Pancreas (tissue), 10 donors: ENCODE measurements around the gene NR5A2. TPM values are rescaled to one million over a fixed set of nuclear protein-coding genes. Genes with fewer than 3 reads are reported as not detected.

Experiments
- ATAC-seq, 4 donors: fragments of 200-7000 bp; cut with Tn5 transposase; one replicate each; pipeline versions ENCODE4 v1.8.0 to v1.9.1; 2020; ENCODE audit warnings: mild to moderate bottlenecking in 4 of 4, moderate library complexity in 4 of 4
- DNase-seq, 6 donors: peaks; one replicate each; pipeline ENCODE4 v3.0.0-alpha.2; 2020
- FAIRE-seq: peaks from 2 replicates; lab custom pipeline; 2012; peaks lifted over from hg19 to GRCh38; lab: Jason Lieb, UNC
- H3K27ac ChIP-seq, 4 donors: fragments of 200-600 bp; sonication (generic); 1 replicate in 3 of 4; 2 replicates in 1 of 4; pipeline versions ENCODE4 v1.5.0 to v1.8.0; 2020
- H3K27me3 ChIP-seq, 4 donors: fragments of 200-600 bp; one replicate each; pipeline ENCODE4 v1.8.0; 2021
- H3K36me3 ChIP-seq, 3 donors: fragments of 200-600 bp; sonication (generic) in 1 of 3; one replicate each; pipeline versions ENCODE4 v1.5.0 to v1.8.0; 2020 to 2021
- H3K4me1 ChIP-seq, 3 donors: fragments of 200-600 bp; one replicate each; pipeline ENCODE4 v1.8.0; 2021
- H3K4me3 ChIP-seq, 4 donors: fragments of 200-600 bp; sonication (generic) in 2 of 4; one replicate each; pipeline versions ENCODE4 v1.5.0 to v1.8.0; 2020 to 2021
- H3K9me3 ChIP-seq, 4 donors: fragments of 200-600 bp; one replicate each; pipeline ENCODE4 v1.8.0; 2021
- WGBS, 2 donors: extraction: QIAGEN DNeasy Blood & Tissue Kit; methylation state at CpG; one replicate each; pipeline ENCODE4 v1.1.7; 2013; 5-methylcytosine and 5-hydroxymethylcytosine counted together
- intact Hi-C, 3 donors: fragments of 100-400 bp; cut with DNase I; formaldehyde crosslinking; loops; one replicate each; pipeline versions ENCODE4 v1.11.1 to v1.14.2; 2022
- polyA plus RNA-seq, 2 donors: library from polyadenylated mRNA; stranded (reverse); fragments of 200-250 nt; gene quantifications; one replicate each; pipeline ENCODE4 v1.2.3, GENCODE V29; 2013
- total RNA-seq, 6 donors: library from RNA; stranded (reverse); fragmentation: NEBNext Ultra II Directional in 4 of 6; extraction: Animal tissue kit (Norgen Biotek cat#: 25700) in 4 of 6; gene quantifications; one replicate each; pipeline versions ENCODE4 v1.2.1 to v1.2.4, GENCODE V29; 2021 to 2023
- TF ChIP-seq, protein P1 (sequence below), 4 donors: fragments of 200-600 bp; sonication (generic) in 3 of 4; IDR thresholded peaks; one replicate each; pipeline versions ENCODE4 v1.5.0 to v1.8.0; 2021; ENCODE audit warnings: antibody characterized with exemption in 4 of 4
- donor health status: healthy with polysubstance abuse.
- donor health status: DM: no; HTN: no; CAD: no; lungs with moderate emphysema.
- donor health status: DM: no; HTN: no; CAD: no.
- donor health status: control.
- donor health status: control.
- donor health status: Bipolar disorder and iron deficiency.
- donor health status: DM: yes; HTN: yes; CAD: no.
- donor health status: DM: no; HTN: no; CAD: no.
- donor health status: DM: no; HTN: no; CAD: no.
- donor health status: DM: yes; HTN: yes; CAD: no.

The NR5A2 gene
- total and polyA plus RNA-seq, 8 donors, result 28.3 to 114 (median 82.5) TPM

DNA sequence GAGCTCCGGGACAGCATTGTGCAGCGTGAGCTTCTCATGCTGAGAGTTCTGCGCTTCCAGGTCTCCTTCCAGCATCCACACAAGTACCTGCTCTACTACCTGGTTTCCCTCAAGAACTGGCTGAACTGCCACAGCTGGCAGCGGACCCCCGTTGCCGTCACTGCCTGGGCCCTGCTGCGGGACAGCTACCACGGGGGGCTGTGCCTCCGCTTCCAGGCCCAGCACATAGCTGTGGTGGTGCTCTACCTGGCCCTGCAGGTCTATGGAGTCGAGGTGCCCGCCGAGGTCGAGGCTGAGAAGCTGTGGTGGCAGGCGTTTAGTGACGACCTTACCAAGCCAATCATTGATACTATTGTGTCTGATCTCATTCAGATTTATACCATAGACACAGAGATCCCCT lies 186.4 kb downstream of the NR5A2 start:
- Histone ChIP-seq H3K9me3 (no peaks in the 10 kb centered on the region), H3K36me3 (no peaks in the 10 kb centered on the region), H3K27ac (no peak overlapping the region), H3K4me1 (no peaks in the 10 kb centered on the region), H3K27me3 (no peaks in the 10 kb centered on the region), H3K4me3 (no peak overlapping the region)
- FAIRE-seq (no peak), DNase-seq (no peak), ATAC-seq (no peak)
- TF ChIP-seq, protein P1, sequence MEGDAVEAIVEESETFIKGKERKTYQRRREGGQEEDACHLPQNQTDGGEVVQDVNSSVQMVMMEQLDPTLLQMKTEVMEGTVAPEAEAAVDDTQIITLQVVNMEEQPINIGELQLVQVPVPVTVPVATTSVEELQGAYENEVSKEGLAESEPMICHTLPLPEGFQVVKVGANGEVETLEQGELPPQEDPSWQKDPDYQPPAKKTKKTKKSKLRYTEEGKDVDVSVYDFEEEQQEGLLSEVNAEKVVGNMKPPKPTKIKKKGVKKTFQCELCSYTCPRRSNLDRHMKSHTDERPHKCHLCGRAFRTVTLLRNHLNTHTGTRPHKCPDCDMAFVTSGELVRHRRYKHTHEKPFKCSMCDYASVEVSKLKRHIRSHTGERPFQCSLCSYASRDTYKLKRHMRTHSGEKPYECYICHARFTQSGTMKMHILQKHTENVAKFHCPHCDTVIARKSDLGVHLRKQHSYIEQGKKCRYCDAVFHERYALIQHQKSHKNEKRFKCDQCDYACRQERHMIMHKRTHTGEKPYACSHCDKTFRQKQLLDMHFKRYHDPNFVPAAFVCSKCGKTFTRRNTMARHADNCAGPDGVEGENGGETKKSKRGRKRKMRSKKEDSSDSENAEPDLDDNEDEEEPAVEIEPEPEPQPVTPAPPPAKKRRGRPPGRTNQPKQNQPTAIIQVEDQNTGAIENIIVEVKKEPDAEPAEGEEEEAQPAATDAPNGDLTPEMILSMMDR (IDR thresholded peaks at IDR 0.05), result no peak
- intact Hi-C loops, result no loop called here
- 95 to 97% methylated on average over 15 of the region's 15 CpGs for WGBS, 2 donors

DNA sequence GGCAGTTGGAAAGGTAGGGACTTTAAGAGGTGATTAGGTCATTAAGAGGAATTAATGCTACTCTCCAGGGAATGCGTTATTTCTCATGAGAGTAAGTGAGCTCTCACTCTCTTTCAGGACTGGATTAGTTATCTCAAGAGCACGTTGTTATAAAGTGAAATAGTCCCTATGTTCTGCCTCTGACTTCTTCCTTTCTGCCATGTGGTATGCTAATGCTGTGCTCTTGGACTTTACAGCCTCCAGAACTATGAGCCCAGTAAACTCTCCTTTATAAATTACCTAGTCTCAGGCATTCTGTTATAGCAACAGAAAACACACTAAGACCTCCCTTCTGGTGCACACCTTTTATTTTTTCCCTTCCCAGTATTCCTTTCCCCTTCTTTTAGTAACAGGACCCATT lies 187.8 kb downstream of the NR5A2 start:
- intact Hi-C loops, result no loop called here
- no peak overlapping the region for H3K27ac ChIP-seq
- ATAC-seq (no peak), FAIRE-seq (no peak), DNase-seq (no peak)
- H3K9me3 ChIP-seq, result no peaks in the 10 kb centered on the region
- H3K36me3 ChIP-seq, result no peaks in the 10 kb centered on the region
- H3K4me3 ChIP-seq, result no peak overlapping the region
- TF ChIP-seq, protein P1 (IDR thresholded peaks at IDR 0.05), result no peak
- H3K4me1 ChIP-seq, result no peaks in the 10 kb centered on the region
- 80 to 84% methylated on average over 2 of the region's 2 CpGs for WGBS, 2 donors
- H3K27me3 ChIP-seq, result no peaks in the 10 kb centered on the region

DNA sequence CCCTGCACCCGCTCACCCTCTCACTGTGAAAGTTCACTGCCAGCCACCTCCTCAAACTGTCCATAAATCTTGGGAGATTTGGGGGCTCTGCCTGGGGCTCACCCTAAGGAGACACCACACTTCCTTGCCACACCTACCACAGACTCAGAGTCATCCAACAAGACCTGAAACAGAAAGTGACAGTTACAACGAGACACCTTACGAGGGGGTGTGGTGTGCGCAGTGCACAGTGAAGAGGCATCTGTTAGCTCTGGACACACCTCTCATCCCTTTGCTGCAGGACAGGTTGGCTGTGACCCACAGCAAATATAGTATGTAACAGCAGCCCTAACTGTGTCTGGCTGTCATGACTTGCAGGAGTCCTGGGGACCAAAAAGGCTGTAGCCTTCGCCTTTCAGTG lies 190.2 kb downstream of the NR5A2 start:
- H3K27me3 ChIP-seq, result no peaks in the 10 kb centered on the region
- H3K27ac ChIP-seq, result no peak overlapping the region
- no peak for ATAC-seq
- no peaks in the 10 kb centered on the region for H3K4me1 ChIP-seq
- no peak for DNase-seq
- WGBS, 2 donors, result 92 to 95% methylated on average over 5 of the region's 5 CpGs
- TF ChIP-seq, protein P1 (IDR thresholded peaks at IDR 0.05), result no peak
- no peaks in the 10 kb centered on the region for H3K36me3 ChIP-seq
- H3K9me3 ChIP-seq, result no peaks in the 10 kb centered on the region
- H3K4me3 ChIP-seq, result no peak overlapping the region
- no peak for FAIRE-seq
- intact Hi-C loops, result no loop called here

DNA sequence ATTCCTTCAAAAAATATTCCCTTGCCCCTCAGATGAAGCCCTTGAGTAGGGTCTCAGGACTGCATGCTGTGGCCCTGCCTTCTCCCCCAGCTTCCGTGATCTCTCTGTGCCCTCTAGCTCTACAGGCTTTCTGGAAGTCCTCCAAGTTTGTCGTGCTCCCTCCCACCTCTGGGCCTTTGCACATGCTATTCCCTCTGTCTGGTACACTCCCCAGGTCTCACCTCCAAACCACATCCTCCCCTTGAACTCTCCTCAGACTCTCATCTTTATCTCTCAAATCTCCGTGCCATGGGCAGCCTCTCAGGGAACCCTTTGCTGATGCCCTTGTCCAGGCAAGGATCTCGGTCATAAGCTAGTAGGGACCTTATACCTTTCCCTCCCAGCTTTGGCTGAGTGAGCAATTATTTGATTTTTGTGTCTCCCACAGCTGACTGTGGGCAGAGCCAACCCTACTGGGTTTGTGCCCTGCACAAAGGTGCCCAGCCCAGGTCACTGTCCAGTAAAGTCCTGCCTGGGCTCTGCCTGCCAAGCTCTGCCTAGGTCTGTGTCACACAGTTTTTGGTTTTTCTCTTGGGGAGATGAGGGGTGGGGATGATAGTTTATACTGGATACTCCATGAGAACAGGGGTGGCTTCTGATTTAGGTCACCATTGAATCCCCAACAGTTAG lies 194.2 kb downstream of the NR5A2 start:
- Histone ChIP-seq H3K9me3 (no peaks in the 10 kb centered on the region), H3K36me3 (no peaks in the 10 kb centered on the region), H3K27ac (no peak overlapping the region), H3K4me3 (no peak overlapping the region), H3K4me1 (no peaks in the 10 kb centered on the region), H3K27me3 (no peaks in the 10 kb centered on the region)
- 86 to 92% methylated on average over 4 of the region's 4 CpGs for WGBS, 2 donors
- intact Hi-C loops, result no loop called here
- TF ChIP-seq, protein P1 (IDR thresholded peaks at IDR 0.05), result no peak
- no peak for DNase-seq
- ATAC-seq, result no peak
- no peak for FAIRE-seq

DNA sequence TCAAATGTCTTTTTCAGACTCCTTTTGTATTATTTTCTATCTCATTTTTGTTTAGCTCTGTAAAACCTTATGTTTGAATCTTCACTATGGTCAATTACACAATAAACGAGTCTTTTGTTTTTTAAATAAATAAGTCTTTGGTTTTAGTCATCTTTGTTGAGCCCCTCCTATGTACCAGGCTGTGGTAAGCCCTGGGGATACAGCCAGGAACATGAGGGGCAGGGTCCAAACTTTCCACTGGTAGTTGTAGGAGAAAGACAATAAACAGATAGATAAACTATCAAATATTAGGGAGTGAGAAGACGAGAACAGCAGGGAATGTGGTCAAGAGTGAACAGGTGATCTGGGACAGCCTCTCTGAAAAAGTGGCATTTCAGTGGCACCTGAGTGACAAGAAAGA lies 195.7 kb downstream of the NR5A2 start:
- intact Hi-C loops, result no loop called here
- ATAC-seq (no peak), FAIRE-seq (no peak), DNase-seq (no peak)
- H3K27me3 ChIP-seq, result no peaks in the 10 kb centered on the region
- 65 to 69% methylated on average over 2 of the region's 2 CpGs for WGBS, 2 donors
- no peaks in the 10 kb centered on the region for H3K4me1 ChIP-seq
- no peaks in the 10 kb centered on the region for H3K36me3 ChIP-seq
- no peaks in the 10 kb centered on the region for H3K9me3 ChIP-seq
- TF ChIP-seq, protein P1 (IDR thresholded peaks at IDR 0.05), result no peak
- H3K4me3 ChIP-seq, result no peak overlapping the region
- H3K27ac ChIP-seq, result no peak overlapping the region
